ENCODE results near the gene TSPAN11. TPM values are rescaled to one million over a fixed set of nuclear protein-coding genes. Genes with fewer than 3 reads are reported as not detected.

Gene TSPAN11
- total RNA-seq, 1 donor from 2014 or later, result 7.7 TPM

GRCh38 chr12:30980955-30981662, 54.6 kb downstream of the TSPAN11 start:
- no peak for DNase-seq

DNA sequence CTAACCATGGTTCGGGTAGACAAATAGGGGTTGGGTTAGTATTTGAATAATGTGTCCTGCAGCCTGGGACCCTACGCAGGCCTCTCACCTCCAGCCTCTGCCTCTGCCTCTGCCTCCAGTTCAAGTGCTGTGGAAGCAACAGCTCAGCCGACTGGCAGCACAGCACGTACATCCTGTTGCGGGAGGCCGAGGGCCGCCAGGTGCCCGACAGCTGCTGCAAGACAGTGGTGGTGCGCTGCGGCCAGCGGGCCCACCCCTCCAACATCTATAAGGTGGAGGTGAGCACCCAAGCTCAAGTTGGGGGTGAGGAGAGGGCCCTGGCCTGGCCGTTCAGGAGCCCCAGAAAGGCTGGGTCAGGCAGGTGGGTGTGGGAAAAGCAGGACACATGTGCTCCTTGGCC, 55.9 kb downstream of the TSPAN11 start:
- DNase-seq, result no peak

GRCh38 chr12:30985814-30986452, 59.4 kb downstream of the TSPAN11 start:
- peak; percentile 85 for DNase-seq

GRCh38 chr12:30988086-30988485, 61.5 kb downstream of the TSPAN11 start:
- DNase-seq, result no peak

GRCh38 chr12:30988646-30989286, 62.2 kb downstream of the TSPAN11 start:
- DNase-seq, result no peak

GRCh38 chr12:30989754-30990153, 63.2 kb downstream of the TSPAN11 start:
- DNase-seq, result peak; percentile 50

DNA sequence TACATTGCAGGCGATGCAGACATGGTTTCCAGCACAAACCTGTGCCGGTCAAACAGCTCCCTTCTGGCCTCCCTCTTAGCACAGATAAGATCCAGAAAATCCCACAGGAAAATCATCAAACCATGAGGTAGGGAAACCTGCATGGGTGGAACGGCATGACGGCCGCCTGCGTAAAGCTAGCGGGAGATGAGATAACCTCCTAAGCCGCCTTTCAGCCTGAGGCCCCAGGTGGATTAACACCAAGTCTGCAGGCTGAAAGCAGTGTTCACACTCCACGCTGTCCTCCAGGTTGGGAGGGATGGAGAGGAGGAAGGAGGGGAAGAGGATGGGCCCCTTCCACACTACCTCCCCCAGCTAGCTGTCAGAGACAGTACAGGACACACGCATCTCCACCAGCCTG, 63.8 kb downstream of the TSPAN11 start:
- DNase-seq, result no peak

GRCh38 chr12:30990776-30991175, 64.2 kb downstream of the TSPAN11 start:
- no peak for DNase-seq

DNA sequence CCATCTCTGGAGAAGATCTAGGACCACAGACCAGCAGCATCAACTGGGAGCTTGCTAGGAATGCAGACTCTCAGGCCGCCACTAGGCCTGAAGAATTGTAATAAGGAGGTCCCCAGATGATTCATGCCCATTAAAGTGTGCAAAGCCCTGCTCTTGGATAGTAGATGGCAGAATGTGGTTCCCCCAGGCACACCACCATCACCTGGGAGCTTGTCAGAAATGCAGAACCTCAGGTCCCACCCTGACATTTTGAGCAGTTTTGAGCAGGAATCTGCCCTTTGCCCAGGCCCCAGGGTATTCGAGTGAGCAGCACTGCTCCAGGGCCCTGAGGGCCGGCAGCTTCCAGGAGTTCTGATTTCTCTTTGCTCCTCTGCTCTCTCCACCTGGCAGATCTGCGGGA, 64.9 kb downstream of the TSPAN11 start:
- no peak for DNase-seq

DNA sequence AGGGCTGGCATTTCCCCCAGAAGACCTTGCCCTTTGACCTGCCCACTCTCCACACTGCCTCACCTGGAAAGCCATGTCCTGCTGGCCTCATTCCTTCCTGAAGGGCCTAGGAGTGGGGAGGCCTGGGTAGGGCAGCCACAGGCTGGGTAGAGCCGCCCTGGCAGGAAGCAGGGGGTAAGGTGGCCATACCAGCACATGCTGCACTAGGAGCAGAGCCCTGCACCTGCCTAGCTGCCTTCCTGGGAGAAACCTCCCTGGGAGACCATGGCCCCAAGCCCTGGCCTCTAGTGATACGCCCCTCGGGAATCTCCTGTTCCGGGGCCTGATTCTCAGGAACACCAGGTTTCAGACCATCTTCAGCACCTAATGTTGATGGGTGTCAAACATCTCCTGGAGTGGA, 65.8 kb downstream of the TSPAN11 start:
- DNase-seq, result no peak

DNA sequence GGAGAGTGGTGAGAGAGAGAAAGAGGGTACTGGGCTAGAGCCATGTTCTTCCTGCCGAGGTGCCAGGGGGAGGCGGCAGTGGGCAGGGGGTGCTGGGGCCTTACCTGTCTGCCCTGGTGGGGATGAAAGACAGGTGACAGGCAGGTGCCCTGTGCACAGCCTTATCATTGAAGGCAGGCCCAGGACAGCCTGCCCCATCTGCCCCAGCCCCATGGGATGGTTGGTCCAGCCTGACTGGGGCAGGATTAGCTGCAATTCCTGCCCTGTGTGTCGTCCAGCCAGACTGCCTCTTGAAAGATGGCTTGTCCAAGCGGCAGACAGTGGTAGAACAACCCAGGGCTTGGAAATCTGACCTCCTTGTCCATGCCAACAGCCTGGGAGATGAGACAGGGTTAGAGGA, 67.2 kb downstream of the TSPAN11 start:
- no peak for DNase-seq

DNA sequence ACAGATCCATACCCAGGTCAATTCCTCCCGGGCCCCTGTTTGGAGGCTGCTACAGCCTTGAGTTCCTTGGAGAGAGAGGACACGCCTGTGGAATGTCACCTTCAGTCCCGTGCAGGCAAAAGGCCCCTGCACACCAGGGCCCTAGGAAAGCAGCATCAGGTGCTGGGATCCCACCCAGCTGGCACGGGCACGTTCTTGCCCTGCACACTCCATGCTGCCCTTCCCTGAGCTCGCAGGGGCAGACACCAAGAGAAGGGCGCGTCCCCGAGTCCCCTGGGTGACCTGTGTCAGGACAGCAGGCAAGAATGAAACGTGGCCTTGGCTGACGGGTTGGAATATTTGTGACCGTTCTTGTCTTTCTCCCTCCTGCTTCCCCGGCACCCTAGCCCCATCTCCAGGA, 67.7 kb downstream of the TSPAN11 start:
- no peak for DNase-seq

DNA sequence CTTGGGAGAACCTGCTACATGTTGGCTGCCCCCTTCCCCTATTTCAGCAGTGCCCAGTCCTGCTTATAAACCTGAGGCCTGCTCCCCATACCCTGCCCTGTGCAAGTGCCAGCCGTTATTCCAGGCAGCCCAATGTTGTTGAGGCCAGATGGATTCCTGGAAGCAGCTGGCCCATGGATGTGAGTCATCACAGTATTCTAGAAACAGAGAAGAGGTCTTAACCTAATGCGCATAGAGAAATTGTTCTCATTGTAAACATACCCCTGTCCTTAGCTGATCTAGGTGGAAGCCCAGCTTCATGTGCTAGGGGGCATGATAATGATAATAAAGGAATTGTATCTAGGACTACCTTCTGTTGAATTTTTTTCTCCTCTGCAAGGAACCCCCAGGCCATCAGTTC, 69.7 kb downstream of the TSPAN11 start:
- DNase-seq, result peak; percentile 92

GRCh38 chr12:30996752-30997151, 70.2 kb downstream of the TSPAN11 start:
- no peak for DNase-seq

- no peak for DNase-seq
Measured at GRCh38 chr12:30997685-30998440, 71.3 kb downstream of the TSPAN11 start.

DNA sequence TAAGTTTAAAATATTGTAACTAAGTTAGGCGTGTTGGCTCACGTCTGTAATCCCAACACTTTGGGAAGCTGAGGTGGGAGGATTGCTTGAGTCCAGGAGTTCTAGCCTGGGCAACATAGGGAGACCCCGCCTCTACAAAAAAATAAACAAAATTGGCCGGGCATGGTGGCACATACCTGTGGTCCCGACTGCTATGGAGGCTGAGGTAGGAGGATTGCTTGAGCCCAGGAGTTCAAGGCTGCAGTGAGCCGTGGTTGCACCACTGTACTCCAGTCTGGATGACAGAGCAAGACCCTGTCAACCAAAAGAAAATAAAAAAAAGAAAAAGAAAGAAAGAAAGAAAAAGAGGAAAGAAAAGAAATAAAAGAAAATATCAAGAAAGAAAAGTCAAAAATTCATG, 72.5 kb downstream of the TSPAN11 start:
- DNase-seq, result no peak

DNA sequence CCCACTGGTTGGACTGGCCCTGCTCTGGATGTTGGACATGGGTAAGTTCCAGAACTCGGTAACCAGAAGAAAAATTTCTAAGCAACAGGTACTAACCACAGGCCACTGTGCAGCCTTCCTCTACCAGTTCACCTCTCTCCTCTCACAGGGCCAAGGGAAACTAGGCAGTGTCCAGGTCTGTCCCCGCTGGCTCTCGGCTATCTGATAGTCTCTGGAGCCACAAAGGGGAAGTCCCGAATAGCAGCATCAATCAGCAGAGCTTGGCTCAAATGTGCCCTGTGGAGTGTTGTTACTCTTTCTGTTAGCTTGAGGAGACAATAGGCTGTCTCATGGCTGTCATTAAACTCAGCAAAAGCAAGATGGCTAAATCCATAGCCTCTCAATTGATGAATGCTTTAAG, 73.2 kb downstream of the TSPAN11 start:
- DNase-seq, result no peak

DNA sequence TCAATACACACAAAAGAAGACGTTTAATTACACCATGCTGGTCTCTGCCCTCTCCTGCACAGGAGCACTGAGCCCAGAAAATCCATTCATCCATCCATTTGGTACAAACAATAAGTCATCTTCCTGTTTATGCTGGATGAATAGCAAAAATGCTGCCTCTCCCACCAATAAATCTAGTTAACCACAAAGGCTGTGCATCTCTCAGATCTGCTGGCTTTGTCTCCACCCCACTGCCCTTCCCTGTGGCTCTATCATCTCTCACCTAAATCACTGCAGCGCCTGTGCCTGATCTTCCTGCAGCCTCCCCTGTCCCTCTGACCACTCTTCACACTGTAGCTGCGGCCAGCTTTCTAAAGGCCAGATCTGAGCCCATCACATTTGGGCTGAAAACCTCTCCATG, 74.2 kb downstream of the TSPAN11 start:
- DNase-seq, result peak; percentile 24

- DNase-seq, result no peak
Measured at GRCh38 chr12:31001581-31002360, 75.2 kb downstream of the TSPAN11 start.

GRCh38 chr12:31002361-31002725, 75.8 kb downstream of the TSPAN11 start:
- no peak for DNase-seq

- DNase-seq, result no peak
Measured at GRCh38 chr12:31002999-31003398, 76.5 kb downstream of the TSPAN11 start.

DNA sequence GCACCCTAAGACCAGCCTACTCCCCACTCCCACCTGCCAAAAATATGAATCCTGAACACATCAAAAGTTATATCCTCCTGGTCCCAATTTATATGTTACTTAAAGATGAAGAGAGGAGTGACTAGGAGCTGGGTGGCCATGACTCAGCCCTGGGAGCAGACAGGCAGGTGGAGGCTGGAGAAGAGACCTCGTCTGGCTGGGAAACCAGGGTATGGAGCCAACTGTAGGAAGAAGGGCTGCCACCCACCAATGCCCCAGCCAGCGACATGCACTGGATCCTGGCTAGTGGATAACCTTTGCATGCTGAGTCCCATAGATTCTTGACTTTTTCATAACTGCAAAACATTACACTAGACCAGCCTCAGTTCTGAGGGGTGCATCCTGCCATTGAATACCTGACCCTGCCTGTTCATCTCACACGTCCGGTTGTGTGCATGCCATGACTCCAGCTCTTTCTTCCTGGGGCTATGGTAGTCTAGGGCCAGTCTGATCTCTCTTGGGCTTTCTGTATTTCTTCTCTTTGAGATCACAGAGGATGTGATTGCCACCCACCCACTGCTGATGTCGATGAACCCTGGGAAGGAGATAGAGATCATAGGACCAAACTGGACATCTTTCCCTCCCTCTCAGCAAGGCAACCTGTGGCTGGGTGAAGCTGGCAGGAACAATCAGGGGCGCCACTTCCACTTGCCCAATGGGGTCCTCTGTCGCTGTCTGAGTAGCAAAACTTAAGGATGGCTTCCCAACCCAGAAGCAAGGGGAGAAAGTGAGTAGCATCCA, 77.5 kb downstream of the TSPAN11 start:
- DNase-seq, result no peak
